HG02642 (cell line): ENCODE measurements around the gene MXD1.

Experiments used
- ATAC-seq: cut with Tn5 transposase; IDR thresholded peaks from one replicate; pipeline ENCODE4 v1.9.1; 2021; ENCODE audit warnings: mild to moderate bottlenecking; ENCODE audit not compliant: unreplicated experiment, poor library complexity

The MXD1 gene

GRCh38 chr2:69975136-69975852, 60.4 kb downstream of the MXD1 start:
- ATAC-seq: no peak

GRCh38 chr2:69975853-69976462, 61.0 kb downstream of the MXD1 start:
- ATAC-seq: no peak

GRCh38 chr2:69977186-69977585, 62.3 kb downstream of the MXD1 start:
- ATAC-seq: no peak

DNA sequence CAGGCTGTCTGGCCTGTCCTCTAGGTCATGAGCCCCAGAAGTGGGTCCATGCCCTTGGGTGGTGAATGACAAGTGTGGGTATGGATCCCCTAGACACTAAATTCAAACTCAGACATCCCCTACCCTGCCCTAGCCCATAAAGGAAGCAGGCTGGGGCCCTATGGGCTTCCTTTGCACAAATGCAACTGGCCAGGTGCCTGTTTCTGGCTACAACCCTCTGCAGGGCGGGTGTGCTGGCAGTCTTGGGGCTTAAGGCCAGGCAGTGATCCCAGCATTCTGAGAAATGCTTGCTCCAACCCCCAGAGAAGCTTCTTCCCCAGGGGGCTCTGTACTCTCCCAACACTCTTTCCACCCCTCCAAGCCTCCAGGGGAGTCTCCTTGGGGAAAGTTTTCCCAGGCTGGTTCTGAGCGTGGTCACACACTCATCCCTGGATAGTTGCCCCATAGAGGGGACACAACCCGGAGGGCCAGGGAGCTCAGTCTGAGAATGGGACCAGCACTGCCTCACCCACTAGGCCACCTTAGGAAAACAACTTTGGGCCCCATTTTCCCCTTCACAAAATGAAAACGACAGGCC, 63.1 kb downstream of the MXD1 start:
- no peak for ATAC-seq

DNA sequence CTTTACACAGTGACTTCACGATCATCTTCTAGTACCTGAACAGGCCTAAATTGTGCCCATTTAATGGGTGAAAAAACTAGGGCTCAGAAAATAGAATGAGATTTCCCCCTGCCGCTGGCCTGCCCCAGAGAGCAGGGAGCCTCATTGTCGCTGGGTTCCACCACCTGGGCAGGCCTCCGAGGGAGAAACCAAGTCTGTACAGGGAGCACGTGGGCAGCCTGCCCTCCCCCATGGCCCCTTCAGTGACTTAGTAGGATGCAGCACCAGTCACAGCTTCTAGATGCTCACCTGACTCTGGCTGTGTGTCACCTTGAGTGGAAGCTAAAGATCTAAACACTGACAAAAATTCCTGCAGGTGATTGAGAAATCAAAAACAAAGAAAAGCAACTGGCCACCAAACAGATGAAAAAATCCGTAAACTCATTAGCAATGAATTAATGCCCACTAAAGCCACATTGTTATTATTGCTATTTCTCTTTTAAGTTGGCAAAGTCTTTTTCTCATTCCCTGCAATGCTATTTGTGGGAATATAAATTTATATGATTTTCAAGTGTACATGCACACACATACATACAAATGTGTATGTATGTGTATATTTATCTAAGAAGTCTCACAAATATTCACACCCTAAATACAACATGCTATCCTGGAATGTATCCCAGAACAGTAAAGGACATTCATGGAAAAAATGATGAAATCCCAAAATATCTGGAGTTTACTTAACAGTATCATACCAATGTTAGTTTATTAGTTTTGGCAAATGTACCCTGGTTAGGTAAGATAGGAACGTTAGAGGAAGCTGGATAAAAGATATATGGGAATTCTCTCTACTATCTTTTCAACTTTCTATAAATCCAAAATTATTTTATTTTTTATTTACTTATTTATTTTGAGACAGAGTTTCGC, 65.2 kb downstream of the MXD1 start:
- ATAC-seq: no peak

DNA sequence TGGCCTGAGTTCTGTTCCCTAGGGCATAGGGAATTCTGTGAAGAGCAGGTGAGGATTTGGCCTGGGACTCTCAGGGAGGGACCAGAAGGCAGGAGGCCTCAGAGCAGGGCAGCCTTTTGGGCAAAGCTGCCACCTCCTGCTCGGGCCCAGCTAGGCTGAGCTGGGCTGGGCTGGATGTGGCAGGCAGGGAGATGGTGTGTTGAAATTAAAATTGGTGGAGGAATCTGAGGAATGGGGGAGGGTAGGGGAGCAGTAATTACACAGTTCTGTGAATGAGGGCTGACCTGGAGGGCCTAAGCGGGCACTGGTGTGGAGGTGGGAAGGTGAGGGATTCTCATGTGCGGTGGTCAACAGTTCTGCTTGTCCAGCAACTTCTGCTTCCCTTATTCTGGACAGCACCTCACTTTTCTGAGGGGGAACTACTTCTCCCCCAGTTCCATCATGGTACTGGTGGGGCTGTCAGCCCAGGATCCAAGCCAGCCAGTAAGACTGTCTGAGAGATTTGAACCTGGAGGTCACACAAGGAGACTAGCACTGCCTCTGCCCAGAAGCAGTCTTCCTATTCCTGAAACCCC, 68.6 kb downstream of the MXD1 start:
- no peak for ATAC-seq

- no peak for ATAC-seq
Observed at GRCh38 chr2:69985216-69985615, 70.3 kb downstream of the MXD1 start.

GRCh38 chr2:69985688-69986087, 70.8 kb downstream of the MXD1 start:
- no peak for ATAC-seq

GRCh38 chr2:69986691-69987090, 71.8 kb downstream of the MXD1 start:
- no peak for ATAC-seq

- no peak for ATAC-seq
Observed at GRCh38 chr2:69988086-69988635, 73.3 kb downstream of the MXD1 start.

GRCh38 chr2:69989009-69989408, 74.1 kb downstream of the MXD1 start:
- ATAC-seq: no peak

GRCh38 chr2:69989441-69990105, 74.7 kb downstream of the MXD1 start:
- no peak for ATAC-seq
